SW480 (cell line): ENCODE measurements around the gene NUMA1.

Source experiments
- DNase-seq: peaks from one replicate; pipeline ENCODE4 v3.0.0-alpha.2; 2016; ENCODE audit warnings: low spot score

Gene NUMA1

DNA sequence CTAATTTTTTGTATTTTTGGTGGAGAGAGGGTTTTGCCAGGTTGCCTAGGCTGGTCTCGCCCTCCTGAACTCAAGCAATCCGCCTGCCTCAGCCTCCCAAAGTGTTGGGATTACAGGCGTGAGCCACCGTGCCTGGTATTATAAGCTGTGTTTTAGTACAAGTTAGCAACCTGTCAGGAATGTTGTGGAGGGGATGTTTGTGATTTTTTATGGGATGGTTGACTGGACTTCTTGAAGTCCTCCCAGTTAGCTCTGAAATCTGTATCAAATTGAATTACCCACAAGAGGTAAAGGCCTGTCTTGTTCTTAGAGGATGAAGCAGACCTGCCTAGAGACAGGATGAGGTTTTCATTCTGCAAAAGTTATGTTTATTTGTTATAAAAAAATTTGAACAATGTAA, 115.7 kb downstream of the NUMA1 start:
- DNase-seq = no peak

DNA sequence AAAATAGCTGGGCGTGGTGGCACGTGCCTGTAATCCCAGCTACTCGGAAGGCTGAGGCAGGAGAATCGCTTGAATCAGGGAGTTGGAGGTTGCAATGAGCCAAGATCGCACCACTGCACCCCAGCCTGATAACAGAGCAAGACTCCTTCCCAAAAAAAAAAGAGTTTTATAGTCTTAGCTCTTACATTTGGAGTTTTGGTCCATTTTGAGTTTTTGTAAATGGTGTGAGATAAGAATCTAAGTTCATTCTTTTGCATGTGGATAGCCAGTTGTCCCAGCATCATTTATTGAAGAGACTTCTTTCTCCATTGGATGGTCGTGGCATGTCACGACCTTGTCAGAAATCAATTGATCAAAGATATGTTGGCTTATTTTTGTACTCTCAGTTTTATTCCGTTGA, 116.9 kb downstream of the NUMA1 start:
- no peak for DNase-seq

DNA sequence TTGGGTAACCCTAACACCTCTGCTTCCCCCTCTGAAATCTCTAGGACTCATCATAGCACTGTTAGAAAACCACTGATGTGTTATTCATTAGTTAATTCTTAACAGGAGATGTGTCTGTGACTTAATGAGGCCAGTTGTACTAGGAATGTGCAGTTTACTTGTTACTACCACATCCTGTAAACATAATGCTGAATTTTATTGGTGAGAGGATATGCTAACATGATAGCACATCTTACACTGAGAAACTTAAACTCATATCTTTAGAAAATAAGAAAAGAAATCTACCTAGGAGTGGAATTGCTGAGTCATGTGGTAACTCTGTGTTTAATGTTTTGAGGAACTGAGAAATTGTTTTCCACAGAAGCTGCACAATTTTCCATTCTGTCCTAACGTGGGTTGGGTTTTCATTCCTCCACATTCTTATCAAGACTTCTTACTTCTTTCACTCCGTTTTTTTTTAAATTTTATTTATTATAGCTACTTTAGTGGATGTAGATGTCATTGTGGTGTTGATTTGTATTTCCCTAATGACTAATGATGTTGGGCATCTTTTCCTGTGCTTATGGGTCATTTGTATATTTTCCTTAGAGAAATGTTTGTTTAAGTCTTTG, 117.8 kb downstream of the NUMA1 start:
- DNase-seq = no peak

DNA sequence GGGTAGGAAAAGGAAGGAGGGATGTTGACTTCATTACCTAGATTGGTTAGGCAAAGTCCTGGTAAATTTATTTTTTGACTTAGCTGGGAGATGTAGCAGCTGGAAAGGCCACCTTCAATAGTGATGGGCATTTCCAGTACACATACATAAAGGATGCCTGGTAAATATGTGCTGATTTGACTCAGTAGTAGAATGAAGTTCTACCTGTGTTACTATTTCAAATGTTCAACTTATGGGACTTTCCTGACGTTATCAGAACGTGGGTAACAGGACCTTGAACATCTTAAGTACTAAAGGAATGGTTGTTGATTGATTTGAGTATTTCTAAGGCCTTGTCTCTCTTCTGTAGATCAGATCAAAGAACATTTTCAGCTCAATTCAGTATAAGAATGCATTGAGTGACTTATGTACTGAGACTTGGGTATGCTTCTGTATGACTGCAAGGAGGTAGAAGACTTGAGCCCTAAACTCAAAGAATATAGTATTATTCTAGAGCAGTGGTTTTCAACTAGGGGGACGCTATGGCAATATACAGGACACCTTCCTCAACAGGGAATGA, 124.4 kb downstream of the NUMA1 start:
- DNase-seq = no peak
